Endothelial cell of umbilical vein (primary cell): ENCODE results near the gene MICB.

Experiments
- EZH2 ChIP-seq: IDR thresholded peaks from 2 replicates; pipeline ENCODE4 v1.6.1; 2012; ENCODE audit warnings: borderline replicate concordance, low read depth, mild to moderate bottlenecking, moderate library complexity, low read length, inconsistent platforms; ENCODE audit not compliant: severe bottlenecking
- GATA2 ChIP-seq: IDR thresholded peaks from 2 replicates; pipeline ENCODE4 v1.7.0; 2011; ENCODE audit warnings: low read depth, mild to moderate bottlenecking, moderate library complexity, mixed read lengths, low read length; ENCODE audit not compliant: insufficient read length, insufficient read depth
- JUN ChIP-seq: IDR thresholded peaks from 2 replicates; pipeline ENCODE4 v1.6.1; 2011; ENCODE audit warnings: borderline replicate concordance, low read depth; ENCODE audit not compliant: insufficient read length, insufficient read depth
- MAX ChIP-seq: IDR thresholded peaks from 2 replicates; pipeline ENCODE4 v1.6.1; 2011; ENCODE audit not compliant: insufficient read depth, insufficient read length
- POLR2A ChIP-seq: IDR thresholded peaks from 2 replicates; pipeline ENCODE4 v1.6.1; 2012; ENCODE audit warnings: low read depth, mild to moderate bottlenecking, control low read depth, low read length
- POLR2AphosphoS5 ChIP-seq: IDR thresholded peaks from 2 replicates; pipeline ENCODE4 v1.6.1; 2012; ENCODE audit warnings: low read depth, mild to moderate bottlenecking, control low read depth, low read length, moderate library complexity; ENCODE audit not compliant: insufficient read depth
- TF ChIP-seq, protein P1 (sequence below), 2 donors: IDR thresholded peaks; 1 replicate in 1 of 2; 2 replicates in 1 of 2; pipeline ENCODE4 v1.5.1; 2011; ENCODE audit warnings: low read length in 2 of 2, mild to moderate bottlenecking in 2 of 2, moderate library complexity in 2 of 2, control low read depth in 1 of 2, inconsistent platforms in 1 of 2, low read depth in 1 of 2; ENCODE audit not compliant: insufficient read depth in 1 of 2; ENCODE audit errors: extremely low read depth in 1 of 2

DNA sequence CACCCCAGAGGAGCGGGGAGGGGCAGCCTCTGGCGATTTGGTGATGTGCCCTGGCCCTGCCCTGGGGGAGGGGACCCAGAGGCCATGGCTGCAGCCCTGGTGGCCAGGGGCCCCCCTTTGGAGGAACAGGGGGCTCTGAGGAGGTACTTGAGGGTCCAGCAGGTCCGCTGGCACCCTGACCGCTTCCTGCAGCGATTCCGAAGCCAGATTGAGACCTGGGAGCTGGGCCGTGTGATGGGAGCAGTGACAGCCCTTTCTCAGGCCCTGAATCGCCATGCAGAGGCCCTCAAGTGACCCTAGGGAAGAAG is 60.3 kb downstream of the MICB start:
- TF ChIP-seq, protein P1, sequence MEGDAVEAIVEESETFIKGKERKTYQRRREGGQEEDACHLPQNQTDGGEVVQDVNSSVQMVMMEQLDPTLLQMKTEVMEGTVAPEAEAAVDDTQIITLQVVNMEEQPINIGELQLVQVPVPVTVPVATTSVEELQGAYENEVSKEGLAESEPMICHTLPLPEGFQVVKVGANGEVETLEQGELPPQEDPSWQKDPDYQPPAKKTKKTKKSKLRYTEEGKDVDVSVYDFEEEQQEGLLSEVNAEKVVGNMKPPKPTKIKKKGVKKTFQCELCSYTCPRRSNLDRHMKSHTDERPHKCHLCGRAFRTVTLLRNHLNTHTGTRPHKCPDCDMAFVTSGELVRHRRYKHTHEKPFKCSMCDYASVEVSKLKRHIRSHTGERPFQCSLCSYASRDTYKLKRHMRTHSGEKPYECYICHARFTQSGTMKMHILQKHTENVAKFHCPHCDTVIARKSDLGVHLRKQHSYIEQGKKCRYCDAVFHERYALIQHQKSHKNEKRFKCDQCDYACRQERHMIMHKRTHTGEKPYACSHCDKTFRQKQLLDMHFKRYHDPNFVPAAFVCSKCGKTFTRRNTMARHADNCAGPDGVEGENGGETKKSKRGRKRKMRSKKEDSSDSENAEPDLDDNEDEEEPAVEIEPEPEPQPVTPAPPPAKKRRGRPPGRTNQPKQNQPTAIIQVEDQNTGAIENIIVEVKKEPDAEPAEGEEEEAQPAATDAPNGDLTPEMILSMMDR (IDR thresholded peaks at IDR 0.05; ENCODE audit: extremely low read depth in 1 of 2, insufficient read depth in 1 of 2, low read depth in 1 of 2, low read length in 2 of 2) = no peak
- TF ChIP-seq EZH2 (no peak), POLR2A (no peak), JUN (no peak), POLR2AphosphoS5 (no peak), MAX (no peak), GATA2 (no peak)
